ENCODE measurements around the gene COL12A1.

COL12A1 gene

DNA sequence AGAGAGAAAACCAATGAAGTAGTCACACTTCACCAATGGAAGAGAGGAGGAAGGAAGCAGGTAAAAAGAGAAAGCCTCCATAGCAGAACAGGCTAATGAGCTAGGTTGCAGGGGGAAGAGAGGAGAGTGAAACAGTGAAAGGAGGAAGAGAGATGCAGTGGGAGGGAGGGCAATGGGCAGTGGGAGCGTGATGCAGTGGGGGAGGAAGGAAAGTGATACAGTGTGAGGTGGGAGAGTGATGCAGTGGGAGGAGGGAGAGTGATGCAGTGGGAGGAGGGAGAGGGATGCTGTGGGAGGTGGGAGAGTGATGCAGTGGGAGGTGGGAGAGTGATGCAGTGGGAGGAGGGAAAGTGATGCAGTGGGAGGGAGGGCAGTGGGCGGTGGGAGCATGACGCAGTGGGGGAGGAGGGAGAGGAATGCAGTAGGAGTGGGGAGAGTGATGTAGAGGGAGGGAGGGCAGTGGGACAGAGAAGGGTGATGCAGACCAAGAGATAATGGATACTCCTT lies 29.7 kb downstream of the COL12A1 start:
- no peak for DNase-seq (ENCODE audit: low spot score)

GRCh38 chr6:75171986-75172385 lies 33.9 kb downstream of the COL12A1 start:
- no peak for DNase-seq (ENCODE audit: low spot score)

DNA sequence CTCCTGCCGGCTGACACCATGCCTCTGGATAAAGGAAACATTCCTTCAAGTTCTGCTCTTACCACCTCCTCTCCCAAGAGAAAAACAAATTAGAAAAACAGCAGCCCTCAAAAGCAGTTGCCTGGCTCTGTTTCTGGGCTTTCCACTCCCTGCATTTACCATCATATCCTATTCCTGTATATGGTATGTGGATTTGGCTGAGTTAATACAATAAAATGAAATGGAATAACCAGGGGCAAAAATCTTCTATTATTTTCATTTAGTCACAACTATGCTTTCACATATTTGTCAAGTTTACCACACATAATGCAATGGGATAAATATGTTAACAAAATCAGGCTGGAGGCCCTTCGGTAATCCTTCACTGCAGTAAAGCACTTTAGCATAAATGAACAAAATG lies 34.3 kb downstream of the COL12A1 start:
- DNase-seq (ENCODE audit: low spot score): no peak

DNA sequence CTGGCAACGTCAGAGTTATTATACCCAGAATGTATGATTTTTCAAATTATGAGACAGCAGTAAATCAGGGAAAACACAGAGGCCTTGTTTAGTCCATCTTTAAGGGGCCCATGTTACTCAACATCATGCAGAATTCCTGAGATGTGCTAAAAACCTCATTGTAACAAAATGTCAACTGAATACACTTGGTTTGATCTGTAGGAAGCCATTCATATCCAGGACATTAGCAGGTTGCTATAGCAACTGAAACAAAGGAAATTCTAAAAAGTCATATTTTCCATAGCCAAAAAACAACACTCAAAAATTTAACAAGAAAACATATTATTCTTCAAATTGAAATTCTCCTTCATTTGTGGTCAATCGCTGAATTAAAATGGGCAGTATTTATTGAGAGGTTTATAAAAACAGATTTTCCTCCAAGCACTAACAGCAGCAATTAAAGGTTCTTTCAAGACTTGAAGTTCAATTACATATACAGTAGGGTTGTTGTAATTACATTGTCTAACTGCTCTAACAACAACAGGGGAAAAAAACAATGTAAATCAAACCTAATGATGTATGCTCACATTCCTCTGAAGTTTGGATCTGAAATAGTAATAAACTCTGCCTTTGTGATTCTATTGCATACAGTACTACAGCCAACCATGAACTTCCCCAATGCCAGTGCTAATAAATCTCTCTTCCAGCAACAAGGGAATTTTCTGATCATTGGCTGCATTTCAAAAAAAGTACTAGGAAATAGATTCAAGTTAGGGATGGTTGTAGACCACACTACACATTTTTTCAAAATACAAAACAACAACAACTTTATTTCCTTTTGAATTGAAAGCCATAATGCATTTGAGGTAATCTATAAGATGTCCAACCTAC lies 34.9 kb downstream of the COL12A1 start:
- DNase-seq (ENCODE audit: low spot score): no peak

- DNase-seq (ENCODE audit: low spot score): no peak
Measured at GRCh38 chr6:75169689-75170586, 35.9 kb downstream of the COL12A1 start.

DNA sequence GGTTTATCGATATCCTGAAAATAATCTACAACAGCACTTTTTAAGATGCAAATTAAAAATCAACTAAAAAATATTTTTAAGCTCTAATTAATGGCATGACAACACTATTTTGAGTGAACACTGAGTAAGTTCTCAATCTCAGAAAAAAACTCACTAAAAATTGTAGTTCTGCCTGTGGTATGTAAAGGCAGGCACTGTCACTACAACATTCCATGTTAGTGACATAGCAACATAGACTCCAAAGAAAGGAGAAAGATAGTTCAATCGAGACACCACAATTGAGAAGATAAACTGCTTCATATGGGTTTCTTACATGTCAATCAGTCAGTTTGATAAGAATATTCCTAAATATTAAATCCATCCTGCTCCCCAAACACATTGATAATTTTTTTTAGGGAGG lies 38.0 kb downstream of the COL12A1 start:
- DNase-seq (ENCODE audit: low spot score): no peak

- DNase-seq (ENCODE audit: low spot score): no peak
Measured at GRCh38 chr6:75167325-75167724, 38.5 kb downstream of the COL12A1 start.

- no peak for DNase-seq (ENCODE audit: low spot score)
Measured at GRCh38 chr6:75166773-75167172, 39.1 kb downstream of the COL12A1 start.

DNA sequence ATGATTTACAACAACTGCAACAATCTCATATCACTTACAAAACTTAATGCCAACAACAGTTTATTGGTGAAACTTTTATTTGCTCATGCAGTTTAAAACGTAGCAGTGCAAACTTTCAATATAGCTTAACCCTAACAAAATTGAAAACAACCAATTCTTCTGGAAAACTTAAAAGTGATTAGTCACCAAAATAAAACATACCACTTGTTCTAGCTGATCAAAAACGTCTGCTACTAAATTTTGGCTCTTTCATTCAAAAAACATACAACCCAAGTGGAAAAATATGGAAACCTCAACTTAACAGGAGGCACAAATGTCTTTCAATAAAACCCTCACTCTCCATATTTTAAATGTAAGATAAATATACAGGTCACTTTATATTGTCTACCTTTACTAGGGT lies 39.6 kb downstream of the COL12A1 start:
- DNase-seq (ENCODE audit: low spot score): no peak

DNA sequence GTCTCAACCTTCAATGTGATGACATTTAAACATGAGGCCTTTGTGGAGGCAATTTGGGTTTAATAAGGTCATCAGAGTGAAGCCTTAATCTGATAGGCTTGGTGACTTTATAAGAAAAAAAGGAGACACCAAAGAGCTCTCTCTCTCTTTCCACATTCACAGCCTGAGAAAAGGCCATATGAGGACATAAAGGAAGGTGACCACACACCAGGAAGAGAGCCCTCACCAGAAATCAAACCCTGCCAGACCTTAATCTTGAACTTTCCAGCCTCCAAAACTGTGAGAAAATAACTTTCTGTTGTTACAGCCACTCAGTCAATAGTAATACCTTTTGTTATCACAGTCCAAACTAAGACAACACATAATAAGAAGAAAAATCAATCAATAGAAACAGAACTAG lies 47.7 kb downstream of the COL12A1 start:
- no peak for DNase-seq (ENCODE audit: low spot score)

DNA sequence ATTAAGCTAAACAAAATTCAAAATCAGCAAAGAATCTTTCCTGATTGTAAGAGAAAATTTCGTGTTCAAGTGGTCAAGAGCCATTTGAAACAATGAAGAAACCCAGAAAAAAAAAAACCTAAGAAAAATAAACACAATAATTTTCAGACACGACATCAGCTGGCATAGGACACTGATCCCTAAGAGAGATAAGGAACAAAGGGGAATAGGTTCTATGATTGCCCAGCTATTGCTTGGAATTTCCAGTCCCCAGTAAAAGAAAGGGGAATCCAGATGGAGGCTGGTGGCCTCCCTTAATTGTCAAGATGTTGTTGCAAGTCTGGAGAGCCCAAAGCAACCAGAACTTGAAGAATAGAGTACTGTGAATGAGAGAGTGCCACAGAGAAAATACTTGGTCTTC lies 48.5 kb downstream of the COL12A1 start:
- DNase-seq (ENCODE audit: low spot score): no peak

- no peak for DNase-seq (ENCODE audit: low spot score)
Measured at GRCh38 chr6:75156186-75156878, 49.5 kb downstream of the COL12A1 start.

GRCh38 chr6:75155631-75156030 lies 50.2 kb downstream of the COL12A1 start:
- no peak for DNase-seq (ENCODE audit: low spot score)

GRCh38 chr6:75154973-75155372 lies 50.9 kb downstream of the COL12A1 start:
- DNase-seq (ENCODE audit: low spot score): no peak

GRCh38 chr6:75150685-75151412 lies 55.0 kb downstream of the COL12A1 start:
- DNase-seq (ENCODE audit: low spot score): no peak

DNA sequence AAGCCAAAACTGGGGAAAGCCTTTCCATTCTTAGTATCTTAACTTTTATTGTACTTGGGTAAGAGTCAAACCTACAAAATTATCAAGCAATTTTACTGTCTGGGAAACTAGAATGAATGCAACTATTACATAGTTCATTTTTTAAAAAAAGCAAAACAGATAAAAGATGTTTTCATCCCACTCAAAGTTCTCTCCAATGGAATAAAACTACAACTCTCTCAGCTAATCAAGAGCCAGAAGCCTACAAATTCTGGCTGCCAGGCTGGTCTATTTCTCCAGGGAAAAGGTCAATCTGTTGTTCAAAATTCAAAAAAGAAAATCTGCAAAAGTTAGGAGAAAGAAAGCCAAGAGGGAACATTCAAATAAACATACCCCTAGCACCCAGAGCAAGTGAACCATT lies 56.2 kb downstream of the COL12A1 start:
- no peak for DNase-seq (ENCODE audit: low spot score)

- DNase-seq (ENCODE audit: low spot score): no peak
Measured at GRCh38 chr6:75149240-75149639, 56.6 kb downstream of the COL12A1 start.

DNA sequence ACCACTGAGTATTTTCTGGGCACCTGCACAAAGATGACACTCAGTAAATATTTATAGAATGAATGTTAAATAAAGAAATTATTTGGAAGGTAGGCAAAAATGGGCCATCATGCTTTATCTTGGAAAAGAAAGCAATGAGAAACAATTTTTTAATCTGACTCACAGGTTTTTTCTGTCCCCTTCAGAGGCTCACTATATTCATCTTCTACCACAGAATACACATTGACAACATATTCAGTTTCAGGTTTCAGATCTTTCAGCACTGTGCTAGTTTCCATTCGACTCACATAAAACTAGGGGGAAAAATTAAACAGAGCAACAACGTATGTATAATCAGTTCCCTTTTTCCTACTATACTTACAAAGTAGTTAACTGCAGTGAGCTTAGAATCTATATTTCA lies 58.3 kb downstream of the COL12A1 start:
- peak; percentile 14 for DNase-seq (ENCODE audit: low spot score)

GRCh38 chr6:75145976-75146375 lies 59.9 kb downstream of the COL12A1 start:
- no peak for DNase-seq (ENCODE audit: low spot score)

DNA sequence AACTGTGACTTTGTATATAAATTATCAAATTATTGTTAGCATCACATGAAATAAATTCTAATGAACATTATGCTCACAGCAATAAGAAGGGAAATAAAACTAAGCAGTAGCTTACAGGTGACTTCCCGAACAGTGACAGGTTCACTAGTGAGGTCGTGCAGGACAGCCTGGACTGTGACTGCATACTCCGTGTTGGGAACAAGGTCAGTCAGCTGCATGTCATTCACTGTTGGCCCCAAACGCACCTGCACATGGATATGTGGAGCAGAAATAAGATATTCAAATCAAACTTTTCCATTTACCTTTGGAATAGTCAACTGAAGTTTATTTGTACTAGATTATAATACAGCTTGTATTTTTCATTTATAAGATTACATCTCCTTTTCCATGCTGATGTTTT lies 60.6 kb downstream of the COL12A1 start:
- DNase-seq (ENCODE audit: low spot score): no peak

DNA sequence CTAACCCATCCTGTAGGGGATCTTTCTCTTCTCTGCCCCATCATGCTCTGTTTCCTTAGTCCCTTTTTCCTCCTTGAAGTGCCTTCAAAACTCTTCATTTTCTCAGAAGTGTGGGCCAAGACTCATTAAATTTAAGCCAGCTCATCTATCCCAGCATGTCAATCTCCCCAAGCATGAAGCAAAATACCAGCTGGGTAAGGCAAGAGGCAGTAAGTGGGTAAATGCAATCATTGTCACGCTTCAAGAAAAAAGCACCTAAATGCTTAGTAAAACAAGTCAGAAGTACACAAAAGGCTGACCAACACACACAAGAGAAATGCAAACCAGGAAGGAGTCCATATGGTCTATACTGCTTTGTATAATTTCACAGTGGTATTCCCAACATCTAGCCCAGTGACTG lies 61.5 kb downstream of the COL12A1 start:
- no peak for DNase-seq (ENCODE audit: low spot score)

DNA sequence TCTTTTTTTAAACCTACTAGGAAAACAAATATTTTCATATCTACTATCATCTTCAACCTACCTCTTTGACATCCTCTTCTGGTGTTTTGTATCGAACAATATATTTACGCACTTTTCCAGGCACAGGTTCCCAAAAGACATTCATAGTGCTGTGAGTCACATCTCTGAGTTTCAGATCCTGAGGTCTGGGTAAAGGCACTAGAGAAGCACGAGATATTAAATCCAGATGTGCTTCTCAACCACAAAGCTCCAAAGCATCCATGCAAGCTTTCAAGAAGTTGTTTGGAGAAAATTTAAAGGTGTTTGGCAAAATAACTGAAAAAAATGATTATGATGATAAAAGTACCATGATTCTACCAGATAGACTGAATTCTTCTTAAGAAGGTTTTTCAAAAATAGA lies 62.7 kb downstream of the COL12A1 start:
- peak; percentile 78 for DNase-seq (ENCODE audit: low spot score)
